Stomach (tissue), 4 donors: ENCODE data around the gene VRK3.

Experiments
- POLR2A ChIP-seq, 4 donors: fragments of 450-650 bp; IDR thresholded peaks; one replicate each; pipeline ENCODE4 v1.6.1; 2016; ENCODE audit warnings: antibody characterized with exemption in 4 of 4, control low read depth in 2 of 4, mild to moderate bottlenecking in 1 of 4, moderate library complexity in 1 of 4
- POLR2AphosphoS5 ChIP-seq, 3 donors: sonication (generic); formaldehyde crosslinking; IDR thresholded peaks; one replicate each; pipeline ENCODE4 v1.6.1; 2016; ENCODE audit warnings: antibody characterized with exemption in 3 of 3
- TF ChIP-seq, protein P1 (sequence below), 7 experiments: fragments of 450-650 bp in 4 of 7; fragments of 200-600 bp in 3 of 7; sonication (generic) in 3 of 7; IDR thresholded peaks; one replicate each; pipeline ENCODE4 v1.5.1; 2016 to 2019; ENCODE audit warnings: antibody characterized with exemption in 7 of 7, control low read depth in 2 of 7, mild to moderate bottlenecking in 1 of 7

DNA sequence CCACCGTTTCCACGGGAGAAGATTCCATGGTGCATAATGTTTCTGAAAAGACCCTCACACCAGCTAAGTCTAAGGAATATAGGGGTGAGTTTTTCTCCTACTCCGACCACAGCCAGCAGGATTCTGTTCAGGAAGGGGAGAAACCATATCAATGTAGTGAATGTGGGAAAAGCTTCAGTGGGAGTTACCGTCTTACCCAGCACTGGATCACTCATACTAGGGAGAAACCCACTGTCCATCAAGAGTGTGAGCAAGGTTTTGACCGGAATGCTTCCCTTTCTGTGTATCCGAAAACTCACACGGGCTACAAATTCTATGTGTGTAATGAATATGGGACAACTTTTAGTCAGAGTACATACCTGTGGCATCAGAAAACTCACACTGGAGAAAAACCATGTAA, 19.8 kb upstream of the VRK3 start:
- TF ChIP-seq, protein P1, sequence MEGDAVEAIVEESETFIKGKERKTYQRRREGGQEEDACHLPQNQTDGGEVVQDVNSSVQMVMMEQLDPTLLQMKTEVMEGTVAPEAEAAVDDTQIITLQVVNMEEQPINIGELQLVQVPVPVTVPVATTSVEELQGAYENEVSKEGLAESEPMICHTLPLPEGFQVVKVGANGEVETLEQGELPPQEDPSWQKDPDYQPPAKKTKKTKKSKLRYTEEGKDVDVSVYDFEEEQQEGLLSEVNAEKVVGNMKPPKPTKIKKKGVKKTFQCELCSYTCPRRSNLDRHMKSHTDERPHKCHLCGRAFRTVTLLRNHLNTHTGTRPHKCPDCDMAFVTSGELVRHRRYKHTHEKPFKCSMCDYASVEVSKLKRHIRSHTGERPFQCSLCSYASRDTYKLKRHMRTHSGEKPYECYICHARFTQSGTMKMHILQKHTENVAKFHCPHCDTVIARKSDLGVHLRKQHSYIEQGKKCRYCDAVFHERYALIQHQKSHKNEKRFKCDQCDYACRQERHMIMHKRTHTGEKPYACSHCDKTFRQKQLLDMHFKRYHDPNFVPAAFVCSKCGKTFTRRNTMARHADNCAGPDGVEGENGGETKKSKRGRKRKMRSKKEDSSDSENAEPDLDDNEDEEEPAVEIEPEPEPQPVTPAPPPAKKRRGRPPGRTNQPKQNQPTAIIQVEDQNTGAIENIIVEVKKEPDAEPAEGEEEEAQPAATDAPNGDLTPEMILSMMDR (IDR thresholded peaks at IDR 0.05): no peak
- TF ChIP-seq POLR2AphosphoS5 (IDR thresholded peaks at IDR 0.05): no peak
- no peak for TF ChIP-seq POLR2A (IDR thresholded peaks at IDR 0.05)
